NB4 (cell line): ENCODE data around the gene NOS1.
"Not testable (repeated sequence)": the region's sequence is repeated elsewhere in the genome, so short reads cannot be mapped to it uniquely, and the experiment has no call there.

ENCODE experiments used
- DNase-seq: peaks from one replicate; pipeline ENCODE4 v3.0.0; 2010; ENCODE audit warnings: low read depth
- H3K4me3 ChIP-seq: one replicate; pipeline ENCODE4 v1.5.1; 2011; ENCODE audit warnings: mild to moderate bottlenecking, low read depth, low read length, moderate library complexity
- CTCF ChIP-seq: IDR thresholded peaks from one replicate; pipeline ENCODE4 v1.5.1; 2012; ENCODE audit warnings: low read depth, low read length
- MYC ChIP-seq: IDR thresholded peaks from 2 replicates; pipeline ENCODE4 v1.6.1; 2011; ENCODE audit warnings: low read depth, low read length
- POLR2A ChIP-seq: IDR thresholded peaks from 2 replicates; pipeline ENCODE4 v1.6.1; 2011; ENCODE audit warnings: mild to moderate bottlenecking; ENCODE audit not compliant: insufficient read length; ENCODE audit errors: extremely low read depth
- TF ChIP-seq, protein P1 (sequence below): IDR thresholded peaks from 2 replicates; pipeline ENCODE4 v1.6.1; 2011; ENCODE audit warnings: low read depth, low read length

NOS1 gene

GRCh38 chr12:117370588-117370987 lies 9.2 kb upstream of the NOS1 start:
- no peak for TF ChIP-seq CTCF
- TF ChIP-seq, protein P1, sequence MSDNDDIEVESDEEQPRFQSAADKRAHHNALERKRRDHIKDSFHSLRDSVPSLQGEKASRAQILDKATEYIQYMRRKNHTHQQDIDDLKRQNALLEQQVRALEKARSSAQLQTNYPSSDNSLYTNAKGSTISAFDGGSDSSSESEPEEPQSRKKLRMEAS = no peak
- no peak for TF ChIP-seq MYC
- no peak for TF ChIP-seq POLR2A
- H3K4me3 ChIP-seq = no peak overlapping the region
- no peak for DNase-seq

DNA sequence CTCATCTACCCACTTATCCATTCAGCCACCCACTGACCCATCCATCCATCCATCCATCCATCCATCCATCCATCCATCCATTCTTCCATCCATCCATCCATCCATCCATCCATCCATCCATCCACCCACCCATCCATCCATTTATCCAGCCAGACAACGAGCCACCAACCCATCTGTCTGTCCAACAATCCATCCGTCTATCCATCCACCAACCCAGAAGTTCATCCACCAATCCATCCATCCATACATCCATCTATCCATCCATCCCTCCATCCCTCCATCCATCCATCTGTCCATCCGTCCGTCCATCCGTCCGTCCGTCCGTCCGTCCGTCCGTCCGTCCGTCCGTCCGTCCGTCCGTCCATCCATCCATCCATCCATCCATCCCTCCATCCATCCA lies 8.6 kb upstream of the NOS1 start:
- H3K4me3 ChIP-seq, DNase-seq: not testable (repeated sequence)

DNA sequence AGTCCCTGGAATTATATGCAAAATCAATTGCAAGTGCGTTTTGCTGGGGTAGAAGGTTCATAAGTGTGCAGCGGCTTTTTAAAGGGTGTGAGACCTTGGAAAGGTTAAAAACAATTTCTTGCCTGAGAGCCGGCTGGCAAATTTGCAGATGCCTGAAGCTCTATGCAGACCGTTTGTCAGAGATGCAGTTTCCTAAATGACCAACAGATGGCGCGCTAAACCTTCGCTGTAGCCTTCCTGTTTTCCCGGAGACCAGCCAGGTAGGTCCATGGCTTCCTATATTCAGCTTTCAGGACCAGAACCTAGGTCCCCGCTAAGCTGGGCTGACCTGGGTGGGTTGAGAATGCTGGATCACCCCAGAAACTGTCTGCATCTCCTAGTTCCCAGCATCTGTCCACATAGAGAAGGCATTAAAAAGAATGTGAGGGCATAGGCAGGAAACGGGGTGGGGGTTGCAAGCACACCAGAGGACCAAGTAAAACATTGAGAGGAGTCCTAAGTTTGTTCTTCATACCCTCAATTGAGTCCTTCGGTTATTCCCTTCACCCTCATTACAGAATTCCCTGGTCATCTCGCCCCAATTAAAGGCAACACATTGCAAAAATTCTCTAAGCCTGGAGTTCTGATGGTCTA lies 5.7 kb upstream of the NOS1 start:
- TF ChIP-seq MYC (no peak), CTCF (peak; percentile 98)
- peak; percentile 78 for DNase-seq
- no peak overlapping the region for H3K4me3 ChIP-seq

DNA sequence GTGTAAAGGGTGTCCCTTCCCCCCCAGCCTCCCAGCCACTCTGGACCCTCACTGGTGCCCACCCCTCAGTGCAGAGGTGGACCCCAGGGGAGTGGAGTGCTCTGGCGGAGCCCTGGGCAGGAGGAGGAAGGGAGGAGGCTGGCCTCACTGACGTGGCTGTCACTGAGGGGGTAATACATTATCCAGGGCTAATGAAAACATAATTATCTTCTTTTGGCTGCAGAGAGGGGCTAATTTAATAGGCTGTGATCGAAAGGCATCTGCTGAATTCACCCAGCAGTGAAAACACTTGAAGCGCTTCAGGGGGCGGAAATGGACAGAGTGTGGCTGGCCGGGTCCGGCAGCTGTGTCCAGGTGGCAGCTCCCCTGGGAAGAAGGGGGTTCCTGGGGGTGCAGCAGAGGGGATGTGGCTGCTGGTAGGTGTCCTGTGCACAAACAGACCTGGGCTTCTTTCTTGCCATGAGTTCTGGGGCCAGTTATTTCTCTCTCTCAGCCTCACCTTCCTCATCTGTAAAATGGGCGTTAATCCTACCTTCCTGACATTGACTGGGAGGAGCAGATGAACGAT lies 3.7 kb upstream of the NOS1 start:
- TF ChIP-seq, protein P1 = no peak
- TF ChIP-seq POLR2A (no peak), MYC (no peak), CTCF (no peak)
- DNase-seq = no peak
- H3K4me3 ChIP-seq = no peak overlapping the region

- H3K4me3 ChIP-seq = no peak overlapping the region
- DNase-seq = no peak
- TF ChIP-seq, protein P1 = no peak
- TF ChIP-seq POLR2A (no peak), CTCF (no peak), MYC (no peak)
Measured at GRCh38 chr12:117363953-117364486, 2.6 kb upstream of the NOS1 start.

- H3K4me3 ChIP-seq = no peak overlapping the region
- no peak for DNase-seq
- TF ChIP-seq, protein P1 = no peak
- TF ChIP-seq MYC = no peak
- TF ChIP-seq POLR2A = no peak
- TF ChIP-seq CTCF = no peak
Measured at GRCh38 chr12:117363056-117363662, 1.7 kb upstream of the NOS1 start.
